B cell (primary cell): ENCODE data around the gene TCIRG1. TPM values are rescaled to one million over a fixed set of nuclear protein-coding genes. Genes with fewer than 3 reads are reported as not detected.

ENCODE experiments used
- ATAC-seq: fragments of 200-7000 bp; cut with Tn5 transposase; one replicate; pipeline ENCODE4 v1.10.0; 2021; ENCODE audit warnings: low read depth, mild to moderate bottlenecking, moderate number of reproducible peaks, moderate library complexity
- CTCF ChIA-PET: fragments of 350-600 bp; sonication (Branson Sonifier 250); formaldehyde crosslinking; loops from one replicate; lab custom pipeline; 2021; ENCODE audit warnings: antibody characterized with exemption, inconsistent platforms; lab: Charles Lee
- POLR2A ChIA-PET: fragments of 350-600 bp; sonication (Branson Sonifier 250); formaldehyde crosslinking; loops from one replicate; lab custom pipeline; 2021; ENCODE audit warnings: antibody characterized with exemption; lab: Charles Lee
- DNase-seq: peaks from one replicate; pipeline ENCODE4 v3.0.0; 2013
- H2AFZ ChIP-seq: 2 replicates; pipeline ENCODE4 v1.6.1; 2012; ENCODE audit warnings: mild to moderate bottlenecking, low read depth, low read length; ENCODE audit not compliant: insufficient read depth, poor library complexity, severe bottlenecking
- H3K27ac ChIP-seq, 2 donors: 1 replicate in 1 of 2; 2 replicates in 1 of 2; pipeline ENCODE4 v1.5.1; 2012 to 2013; ENCODE audit warnings: low read length in 2 of 2, mild to moderate bottlenecking in 2 of 2, moderate library complexity in 1 of 2
- H3K27me3 ChIP-seq, 4 experiments: fragments of 200-600 bp in 1 of 4; sonication (generic) in 1 of 4; replicated peaks in 1 of 4; 1 replicate in 2 of 4; 2 replicates in 2 of 4; pipeline versions ENCODE4 v1.6.1 to v1.7.0; 2013 to 2016; ENCODE audit warnings: low read length in 3 of 4, mild to moderate bottlenecking in 2 of 4, mixed read lengths in 1 of 4, moderate library complexity in 1 of 4; ENCODE audit not compliant: insufficient read depth in 4 of 4, control insufficient read depth in 3 of 4; ENCODE audit errors: control extremely low read depth in 1 of 4
- H3K36me3 ChIP-seq, 2 experiments: replicated peaks in 1 of 2; 1 replicate in 1 of 2; 2 replicates in 1 of 2; pipeline versions ENCODE4 v1.6.1 to v1.7.1; 2013; ENCODE audit warnings: low read length in 1 of 2; ENCODE audit not compliant: insufficient read depth in 2 of 2, control insufficient read depth in 1 of 2; ENCODE audit errors: control extremely low read depth in 1 of 2, extremely low read depth in 1 of 2
- H3K4me1 ChIP-seq, 2 donors: fragments of 200-600 bp in 1 of 2; sonication (generic) in 1 of 2; 1 replicate in 1 of 2; 2 replicates in 1 of 2; pipeline versions ENCODE4 v1.5.1 to v1.6.1; 2013 to 2017; ENCODE audit warnings: low read length in 2 of 2; ENCODE audit not compliant: control insufficient read depth in 2 of 2, insufficient read depth in 2 of 2
- H3K4me2 ChIP-seq: replicated peaks from 2 replicates; pipeline ENCODE3; 2012; ENCODE audit warnings: mild to moderate bottlenecking, low read depth, low read length; ENCODE audit not compliant: poor library complexity, severe bottlenecking
- H3K4me3 ChIP-seq, 5 experiments: fragments of 200-600 bp in 1 of 5; sonication (generic) in 1 of 5; 1 replicate in 3 of 5; 2 replicates in 2 of 5; pipeline versions ENCODE4 v1.5.1 to v1.7.0; 2011 to 2016; ENCODE audit warnings: low read length in 4 of 5, mild to moderate bottlenecking in 4 of 5, low read depth in 2 of 5, control low read depth in 1 of 5, moderate library complexity in 1 of 5; ENCODE audit not compliant: insufficient read depth in 1 of 5; ENCODE audit errors: control extremely low read depth in 1 of 5, extremely low read depth in 1 of 5
- H3K79me2 ChIP-seq: fragments of 200-600 bp; sonication (generic); one replicate; pipeline ENCODE4 v1.6.0; 2016; ENCODE audit warnings: low read length; ENCODE audit not compliant: control insufficient read depth, insufficient read depth
- H3K9ac ChIP-seq: fragments of 200-600 bp; sonication (generic); 2 replicates; pipeline ENCODE4 v1.6.1; 2017; ENCODE audit warnings: mild to moderate bottlenecking, low read length, moderate library complexity
- H3K9me3 ChIP-seq, 3 donors: one replicate each; pipeline versions ENCODE4 v1.6.1 to v1.7.1; 2013; ENCODE audit warnings: low read length in 2 of 3; ENCODE audit not compliant: control insufficient read depth in 2 of 3, insufficient read depth in 1 of 3; ENCODE audit errors: control extremely low read depth in 1 of 3
- H4K20me1 ChIP-seq: 2 replicates; pipeline ENCODE4 v1.6.0; 2012; ENCODE audit warnings: mild to moderate bottlenecking, low read length; ENCODE audit not compliant: insufficient read depth, control insufficient read depth, poor library complexity, severe bottlenecking
- H3K27ac Mint-ChIP-seq: one replicate; pipeline ENCODE4 v1.8.0; 2021; ENCODE audit warnings: mixed read lengths
- H3K27me3 Mint-ChIP-seq: one replicate; pipeline ENCODE4 v1.8.0; 2021; ENCODE audit warnings: mixed read lengths
- H3K4me1 Mint-ChIP-seq: one replicate; pipeline ENCODE4 v1.8.0; 2021; ENCODE audit warnings: mixed read lengths
- H3K4me3 Mint-ChIP-seq: one replicate; pipeline ENCODE4 v1.8.0; 2021; ENCODE audit warnings: mixed read lengths
- H3K9me3 Mint-ChIP-seq: one replicate; pipeline ENCODE4 v1.8.0; 2022; ENCODE audit warnings: mixed read lengths; ENCODE audit not compliant: insufficient read depth
- EZH2 ChIP-seq: IDR thresholded peaks from 2 replicates; pipeline ENCODE4 v1.6.1; 2012; ENCODE audit warnings: borderline replicate concordance, low read depth, mild to moderate bottlenecking, moderate library complexity, low read length; ENCODE audit not compliant: insufficient read depth, poor library complexity, severe bottlenecking
- WGBS: methylation state at CpG from one replicate; pipeline ENCODE4 v1.1.5; 2013; ENCODE audit warnings: missing lambda C conversion rate; ENCODE audit not compliant: insufficient coverage; 5-methylcytosine and 5-hydroxymethylcytosine counted together
- intact Hi-C: fragments of 100-400 bp; cut with micrococcal nuclease; formaldehyde crosslinking; loops from one replicate; pipeline ENCODE4 v1.10.0; 2022
- polyA plus RNA-seq: library from polyadenylated mRNA; depleted of rRNA; stranded (reverse); fragments of >200 nt; gene quantifications from 2 replicates; pipeline ENCODE4 v1.2.3, GENCODE V29; 2012
- total RNA-seq, 2 donors: library from RNA; stranded (reverse); fragments of 120-200 nt in 1 of 2; gene quantifications; 1 replicate in 1 of 2; 2 replicates in 1 of 2; pipeline versions ENCODE4 v1.2.3 to v1.2.4, GENCODE V29; 2013 to 2022
- TF ChIP-seq, protein P1 (sequence below): fragments of 200-600 bp; IDR thresholded peaks from one replicate; pipeline ENCODE4 v1.8.0; 2022; ENCODE audit warnings: antibody characterized with exemption, mild to moderate bottlenecking

The TCIRG1 gene
- total and polyA plus RNA-seq, 2 donors (not counting 1 experiment from before 2014, with no cell fraction given): 305 to 725 TPM

DNA sequence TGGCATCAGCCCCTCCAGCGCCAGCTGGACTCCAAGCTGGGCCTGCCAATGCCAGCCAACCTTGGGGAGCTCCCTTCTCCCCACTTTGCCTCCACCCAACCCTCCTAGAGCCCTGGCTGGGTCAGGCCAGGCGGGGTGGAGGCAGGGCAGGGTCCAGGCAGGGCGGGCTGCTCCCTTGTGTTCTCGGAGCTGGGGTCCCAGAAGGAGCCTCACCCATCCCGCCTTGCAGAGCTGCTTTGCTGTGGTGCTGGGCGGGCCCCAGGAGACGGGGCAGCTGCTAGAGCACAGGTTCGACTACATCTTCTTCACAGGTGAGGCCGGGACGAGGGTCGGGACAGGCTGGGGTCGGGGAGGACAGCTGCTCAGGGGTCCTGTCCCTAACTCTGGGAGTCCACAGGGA, 19.3 kb upstream of the TCIRG1 start:
- no peaks in the 10 kb centered on the region for H3K36me3 ChIP-seq
- H3K27ac Mint-ChIP-seq: no peak overlapping the region
- DNase-seq (no peak), ATAC-seq (no peak)
- 88% methylated on average over 12 of the region's 12 CpGs for WGBS
- H3K4me1 ChIP-seq: no peaks in the 10 kb centered on the region
- POLR2A ChIA-PET: no interaction called here
- no peaks in the 10 kb centered on the region for H3K79me2 ChIP-seq
- H2AFZ ChIP-seq: no peak overlapping the region
- CTCF ChIA-PET: interaction anchor here (1.0 to 1.6 kb wide), 2 partner anchors 9 to 190 kb away, joined by 5 read pairs; no protein-coding TSS in a partner anchor
- TF ChIP-seq EZH2: no peak
- TF ChIP-seq, protein P1, sequence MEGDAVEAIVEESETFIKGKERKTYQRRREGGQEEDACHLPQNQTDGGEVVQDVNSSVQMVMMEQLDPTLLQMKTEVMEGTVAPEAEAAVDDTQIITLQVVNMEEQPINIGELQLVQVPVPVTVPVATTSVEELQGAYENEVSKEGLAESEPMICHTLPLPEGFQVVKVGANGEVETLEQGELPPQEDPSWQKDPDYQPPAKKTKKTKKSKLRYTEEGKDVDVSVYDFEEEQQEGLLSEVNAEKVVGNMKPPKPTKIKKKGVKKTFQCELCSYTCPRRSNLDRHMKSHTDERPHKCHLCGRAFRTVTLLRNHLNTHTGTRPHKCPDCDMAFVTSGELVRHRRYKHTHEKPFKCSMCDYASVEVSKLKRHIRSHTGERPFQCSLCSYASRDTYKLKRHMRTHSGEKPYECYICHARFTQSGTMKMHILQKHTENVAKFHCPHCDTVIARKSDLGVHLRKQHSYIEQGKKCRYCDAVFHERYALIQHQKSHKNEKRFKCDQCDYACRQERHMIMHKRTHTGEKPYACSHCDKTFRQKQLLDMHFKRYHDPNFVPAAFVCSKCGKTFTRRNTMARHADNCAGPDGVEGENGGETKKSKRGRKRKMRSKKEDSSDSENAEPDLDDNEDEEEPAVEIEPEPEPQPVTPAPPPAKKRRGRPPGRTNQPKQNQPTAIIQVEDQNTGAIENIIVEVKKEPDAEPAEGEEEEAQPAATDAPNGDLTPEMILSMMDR: no peak
- H3K9me3 Mint-ChIP-seq: no peaks in the 10 kb centered on the region
- no peak overlapping the region for H3K4me3 ChIP-seq
- no peak overlapping the region for H3K4me3 Mint-ChIP-seq
- no peaks in the 10 kb centered on the region for H4K20me1 ChIP-seq
- no peak overlapping the region for H3K27ac ChIP-seq
- no peak overlapping the region for H3K9ac ChIP-seq
- intact Hi-C loops: no loop called here
- peaks cover 6% of the 10 kb centered on the region for H3K27me3 Mint-ChIP-seq
- no peaks in the 10 kb centered on the region for H3K27me3 ChIP-seq
- no peak overlapping the region for H3K4me2 ChIP-seq
- no peaks in the 10 kb centered on the region for H3K9me3 ChIP-seq
- H3K4me1 Mint-ChIP-seq: no peaks in the 10 kb centered on the region

GRCh38 chr11:68020575-68020974, 18.2 kb upstream of the TCIRG1 start:
- WGBS: 69% methylated on average over 11 of the region's 11 CpGs
- intact Hi-C loops: no loop called here

More at GRCh38 chr11:68020575-68020974, 18.2 kb upstream of the TCIRG1 start:
- Histone ChIP-seq H3K79me2 (no peaks in the 10 kb centered on the region), H3K4me2 (no peak overlapping the region), H3K4me1 (no peaks in the 10 kb centered on the region), H3K27ac (no peak overlapping the region), H3K4me3 (no peak overlapping the region), H3K9me3 (no peaks in the 10 kb centered on the region), H2AFZ (no peak overlapping the region), H4K20me1 (no peaks in the 10 kb centered on the region), H3K36me3 (no peaks in the 10 kb centered on the region), H3K27me3 (no peaks in the 10 kb centered on the region), H3K9ac (no peak overlapping the region)
- no peak overlapping the region for H3K27ac Mint-ChIP-seq
- TF ChIP-seq, protein P1: no peak
- no peak for TF ChIP-seq EZH2
- H3K9me3 Mint-ChIP-seq: no peaks in the 10 kb centered on the region
- no peak for ATAC-seq
- H3K4me1 Mint-ChIP-seq: no peaks in the 10 kb centered on the region
- no peak for DNase-seq
- peaks cover 6% of the 10 kb centered on the region for H3K27me3 Mint-ChIP-seq
- H3K4me3 Mint-ChIP-seq: no peak overlapping the region
- ChIA-PET CTCF (interaction anchor here (0.6 to 1.6 kb wide), 2 partner anchors 10 to 426 kb away, joined by 3 to 5 read pairs; no protein-coding TSS in a partner anchor), POLR2A (no interaction called here)
